Measurements from ENCODE around the gene TMCO2.

DNA sequence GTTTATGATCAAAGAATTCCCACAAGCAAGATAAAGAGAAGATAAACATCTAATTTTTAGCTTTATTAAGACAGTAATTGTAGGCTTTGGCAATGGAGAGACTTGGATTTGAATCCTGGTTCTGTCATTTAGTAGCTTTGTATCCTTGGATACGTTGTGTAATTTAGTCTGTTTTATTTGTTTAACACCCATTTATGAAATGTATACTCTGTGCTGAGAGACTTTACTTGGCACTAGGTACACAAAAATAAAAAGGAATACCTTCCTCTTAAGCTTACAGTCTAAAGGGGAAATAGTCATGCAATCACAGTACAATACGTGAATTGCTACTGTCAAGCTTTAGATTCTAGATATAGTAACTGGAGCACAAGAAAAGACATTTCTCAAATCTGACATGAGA is 34.1 kb downstream of the TMCO2 start:
- TF ChIP-seq, protein P1, sequence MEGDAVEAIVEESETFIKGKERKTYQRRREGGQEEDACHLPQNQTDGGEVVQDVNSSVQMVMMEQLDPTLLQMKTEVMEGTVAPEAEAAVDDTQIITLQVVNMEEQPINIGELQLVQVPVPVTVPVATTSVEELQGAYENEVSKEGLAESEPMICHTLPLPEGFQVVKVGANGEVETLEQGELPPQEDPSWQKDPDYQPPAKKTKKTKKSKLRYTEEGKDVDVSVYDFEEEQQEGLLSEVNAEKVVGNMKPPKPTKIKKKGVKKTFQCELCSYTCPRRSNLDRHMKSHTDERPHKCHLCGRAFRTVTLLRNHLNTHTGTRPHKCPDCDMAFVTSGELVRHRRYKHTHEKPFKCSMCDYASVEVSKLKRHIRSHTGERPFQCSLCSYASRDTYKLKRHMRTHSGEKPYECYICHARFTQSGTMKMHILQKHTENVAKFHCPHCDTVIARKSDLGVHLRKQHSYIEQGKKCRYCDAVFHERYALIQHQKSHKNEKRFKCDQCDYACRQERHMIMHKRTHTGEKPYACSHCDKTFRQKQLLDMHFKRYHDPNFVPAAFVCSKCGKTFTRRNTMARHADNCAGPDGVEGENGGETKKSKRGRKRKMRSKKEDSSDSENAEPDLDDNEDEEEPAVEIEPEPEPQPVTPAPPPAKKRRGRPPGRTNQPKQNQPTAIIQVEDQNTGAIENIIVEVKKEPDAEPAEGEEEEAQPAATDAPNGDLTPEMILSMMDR (IDR thresholded peaks at IDR 0.05) = no peak
- no peak for TF ChIP-seq POLR2A (IDR thresholded peaks at IDR 0.05)

All from testis (tissue), 2 donors.